RWPE1 (cell line): Measurements from ENCODE around the gene ATP2C1.

Source experiments
- CTCF ChIA-PET: fragments of 350-600 bp; sonication (Branson Sonifier 250); formaldehyde crosslinking; extraction: SDS; loops from one replicate; lab custom pipeline; 2021; lab: Yijun Ruan, JAX
- POLR2A ChIA-PET: fragments of 400-600 bp; formaldehyde crosslinking; extraction: SDS; loops from one replicate; lab custom pipeline; 2020; ENCODE audit warnings: antibody characterized with exemption; ENCODE audit not compliant: low non-redundant PET; lab: Yijun Ruan, JAX
- DNase-seq: peaks from one replicate; pipeline ENCODE4 v3.0.0; 2012; ENCODE audit warnings: low spot score
- H3K27ac ChIP-seq: fragments of 450-650 bp; 2 replicates; pipeline ENCODE4 v1.5.1; 2017
- CTCF ChIP-seq: fragments of 450-650 bp; conservative IDR thresholded peaks from 2 replicates; pipeline ENCODE4 v1.5.1; 2017; ENCODE audit warnings: low read depth, mild to moderate bottlenecking

The ATP2C1 gene

DNA sequence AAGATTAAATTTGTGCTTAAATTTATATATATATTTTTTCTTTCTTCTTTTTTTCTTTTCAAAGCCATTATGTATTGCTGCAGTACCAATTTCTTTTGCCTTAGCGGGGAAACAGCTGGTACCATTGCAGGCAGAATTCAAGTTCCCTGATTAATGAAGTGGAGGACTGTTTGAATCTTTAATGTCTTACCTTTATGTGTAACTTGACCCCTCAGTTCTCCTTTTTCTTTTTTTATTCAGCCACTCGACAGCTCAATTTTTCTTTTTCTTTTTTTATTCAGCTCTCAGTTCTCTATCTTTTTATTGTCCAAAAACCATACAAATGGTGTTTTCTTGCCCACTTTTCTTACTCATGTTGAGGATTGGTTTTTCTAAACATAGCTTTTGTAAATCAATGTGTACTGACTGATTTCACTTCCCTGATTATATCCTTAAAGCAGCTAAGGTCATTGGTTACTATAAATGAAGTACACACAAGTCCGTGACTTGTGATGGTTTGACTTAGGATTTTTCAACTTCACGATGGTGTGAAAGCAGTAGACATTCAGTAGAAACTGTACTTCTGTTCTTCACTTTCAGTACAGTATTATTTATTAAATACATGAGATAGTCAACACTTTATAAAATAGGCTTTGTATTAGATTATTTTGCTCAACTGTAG, 22.8 kb downstream of the ATP2C1 start:
- TF ChIP-seq CTCF, result no peak
- ChIA-PET CTCF (interaction anchor here (0.6 kb wide), 1 partner anchor 195 kb away, joined by 4 read pairs; no protein-coding TSS in a partner anchor), POLR2A (interaction anchor here (0.6 kb wide), 1 partner anchor 170 kb away, joined by 3 read pairs; the partner anchor contains the start of gene PIK3R4)
- no peak for DNase-seq
- no peak overlapping the region for H3K27ac ChIP-seq

DNA sequence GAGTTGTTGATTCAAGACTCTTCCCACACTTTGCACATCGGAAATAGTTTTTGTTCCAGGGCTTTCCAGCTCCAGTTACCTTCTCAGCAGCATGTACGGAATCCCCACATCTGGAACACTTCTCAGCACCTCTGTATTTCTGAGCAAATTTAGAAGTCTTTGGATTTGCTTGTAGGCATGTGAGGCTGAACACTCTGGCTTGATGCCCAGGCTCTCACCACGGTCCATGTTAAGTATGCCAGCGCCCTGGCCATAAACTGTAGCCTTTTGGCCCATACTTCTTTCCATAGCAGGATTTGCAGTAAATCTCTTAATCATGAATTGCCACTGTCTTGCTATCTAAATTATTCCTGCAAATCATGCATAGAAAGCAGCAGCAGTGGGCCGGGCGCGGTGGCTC, 24.4 kb downstream of the ATP2C1 start:
- H3K27ac ChIP-seq, result no peak overlapping the region
- TF ChIP-seq CTCF, result no peak
- ChIA-PET POLR2A (no interaction called here), CTCF (no interaction called here)
- DNase-seq, result no peak

DNA sequence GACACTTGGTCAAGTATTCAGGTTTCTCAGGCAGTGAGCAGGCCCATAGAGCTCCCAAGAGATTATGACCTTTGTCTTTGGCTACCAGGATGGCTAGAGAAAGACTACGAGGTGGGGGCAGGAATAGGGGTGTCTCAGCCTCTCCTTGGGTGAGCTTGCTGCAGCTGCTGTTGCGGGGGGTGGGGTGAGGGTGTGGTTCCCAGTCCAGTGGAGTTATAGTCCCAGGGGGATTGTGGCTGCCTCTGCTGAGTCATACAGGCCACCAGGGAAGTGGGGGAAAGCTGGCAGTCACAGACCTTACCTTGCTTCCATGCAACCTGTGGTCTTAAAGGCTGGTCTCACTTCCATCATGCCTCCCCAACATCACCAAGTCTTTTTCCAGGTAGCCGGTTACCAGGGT, 31.7 kb downstream of the ATP2C1 start:
- ChIA-PET POLR2A (no interaction called here), CTCF (no interaction called here)
- H3K27ac ChIP-seq, result no peak overlapping the region
- TF ChIP-seq CTCF, result no peak
- DNase-seq, result no peak

GRCh38 chr3:130926504-130926903, 32.6 kb downstream of the ATP2C1 start:
- CTCF ChIA-PET, result no interaction called here
- no peak overlapping the region for H3K27ac ChIP-seq

GRCh38 chr3:130929804-130930203, 35.9 kb downstream of the ATP2C1 start:
- POLR2A ChIA-PET, result no interaction called here
- CTCF ChIA-PET, result no interaction called here
- no peak overlapping the region for H3K27ac ChIP-seq

More at GRCh38 chr3:130926504-130926903, 32.6 kb downstream of the ATP2C1 start:
- TF ChIP-seq CTCF, result no peak
- POLR2A ChIA-PET, result no interaction called here
- DNase-seq, result no peak

DNA sequence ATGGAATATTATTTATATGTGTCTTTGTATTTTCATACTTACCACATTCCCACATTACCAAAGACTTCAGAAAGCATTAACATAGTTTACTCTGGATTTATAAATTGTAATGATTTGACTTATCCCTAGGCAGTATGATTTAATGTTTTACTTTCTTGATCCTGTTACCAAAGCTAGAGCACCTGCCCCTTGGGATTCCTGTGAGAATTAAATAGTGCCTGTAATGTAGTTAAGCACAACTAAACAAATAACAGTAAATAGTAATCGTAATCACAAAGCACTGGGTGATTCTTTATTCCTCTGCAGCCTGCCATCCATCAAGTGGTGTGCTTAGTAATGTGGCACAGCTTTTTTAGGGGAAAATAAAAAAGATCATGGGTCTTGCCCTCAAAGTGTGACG, 39.1 kb downstream of the ATP2C1 start:
- no peak for DNase-seq
- CTCF ChIA-PET, result interaction anchor here (0.7 to 0.8 kb wide), 2 partner anchors 31 to 40 kb away, joined by 3 read pairs; no protein-coding TSS in a partner anchor
- TF ChIP-seq CTCF, result no peak
- no peak overlapping the region for H3K27ac ChIP-seq
- POLR2A ChIA-PET, result no interaction called here

More at GRCh38 chr3:130929804-130930203, 35.9 kb downstream of the ATP2C1 start:
- TF ChIP-seq CTCF, result no peak
- no peak for DNase-seq
